ENCODE results near the gene TMEM92. TPM values are rescaled to one million over a fixed set of nuclear protein-coding genes. Genes with fewer than 3 reads are reported as not detected.
"Not testable (repeated sequence)": the region's sequence is repeated elsewhere in the genome, so short reads cannot be mapped to it uniquely, and the experiment has no call there.

Gene TMEM92
- polyA plus RNA-seq, 3 donors from 2014 or later, result not detected

GRCh38 chr17:50276588-50277356, 2.5 kb downstream of the TMEM92 start:
- Mint-ChIP-seq H3K27ac (no peak overlapping the region), H3K4me3 (no peak overlapping the region), H3K4me1 (peaks cover 5 to 8% of the 10 kb centered on the region in 2 donors), H3K36me3 (no peaks in the 10 kb centered on the region), H3K27me3 (ENCODE audit: low read depth in 3 of 3) (peaks cover 4 to 19% (median 14%) of the 10 kb centered on the region in 3 donors), H3K9me3 (no peaks in the 10 kb centered on the region)
- DNase-seq, result no peak

DNA sequence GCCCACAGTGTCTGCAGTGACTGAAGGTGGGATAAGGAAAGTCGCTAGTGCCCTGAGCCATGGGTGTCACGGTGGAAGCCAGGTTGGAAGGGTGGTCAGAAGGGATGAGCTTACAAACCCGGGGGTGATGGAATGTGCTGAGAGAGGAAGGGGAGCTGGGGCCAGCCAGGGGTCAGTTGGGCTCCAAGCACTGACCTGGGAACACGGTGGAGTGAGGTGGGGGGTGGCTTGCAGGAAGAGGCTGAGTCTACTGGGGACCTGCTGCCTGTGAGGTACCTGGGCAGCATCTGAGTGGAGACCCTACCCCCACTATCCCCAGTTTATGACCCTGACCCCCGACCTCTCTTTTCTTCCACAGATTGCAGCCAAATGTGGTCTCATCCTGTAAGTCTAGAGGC, 3.1 kb downstream of the TMEM92 start:
- no peaks in the 10 kb centered on the region for H3K9me3 Mint-ChIP-seq
- DNase-seq, result no peak
- no peak overlapping the region for H3K27ac Mint-ChIP-seq
- no peaks in the 10 kb centered on the region for H3K36me3 Mint-ChIP-seq
- peaks cover 5 to 7% of the 10 kb centered on the region in 2 donors for H3K4me1 Mint-ChIP-seq
- H3K4me3 Mint-ChIP-seq, result no peak overlapping the region
- H3K27me3 Mint-ChIP-seq (ENCODE audit: low read depth in 3 of 3), result peaks cover 4 to 16% (median 10%) of the 10 kb centered on the region in 3 donors

GRCh38 chr17:50278526-50279180, 4.4 kb downstream of the TMEM92 start:
- H3K36me3 Mint-ChIP-seq, result no peaks in the 10 kb centered on the region
- no peaks in the 10 kb centered on the region for H3K4me1 Mint-ChIP-seq
- H3K27ac Mint-ChIP-seq, result no peak overlapping the region
- peaks cover 6 to 13% (median 12%) of the 10 kb centered on the region in 3 donors for H3K27me3 Mint-ChIP-seq (ENCODE audit: low read depth in 3 of 3)
- no peak overlapping the region for H3K4me3 Mint-ChIP-seq
- no peaks in the 10 kb centered on the region for H3K9me3 Mint-ChIP-seq
- no peak for DNase-seq

DNA sequence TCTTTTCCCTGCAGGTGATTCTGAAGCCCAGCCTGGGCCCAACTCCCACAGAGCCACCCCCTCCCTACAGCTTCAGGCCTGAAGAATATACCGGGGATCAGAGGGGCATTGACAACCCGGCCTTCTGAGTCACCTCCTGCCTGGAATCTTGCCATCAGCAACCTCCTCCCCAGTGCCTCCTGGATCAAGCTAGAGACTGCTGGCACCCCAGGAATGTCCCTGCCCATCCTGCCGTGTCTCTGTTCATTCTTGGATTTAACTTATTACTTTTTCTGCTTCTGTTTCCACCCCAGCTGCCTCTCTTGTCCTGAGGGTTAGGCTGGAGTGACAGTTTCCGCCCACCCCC, 4.9 kb downstream of the TMEM92 start:
- no peak overlapping the region for H3K27ac Mint-ChIP-seq
- H3K9me3 Mint-ChIP-seq, result no peaks in the 10 kb centered on the region
- H3K4me3 Mint-ChIP-seq, result no peak overlapping the region
- H3K36me3 Mint-ChIP-seq, result no peaks in the 10 kb centered on the region
- DNase-seq, result no peak
- peaks cover 6 to 13% (median 12%) of the 10 kb centered on the region in 3 donors for H3K27me3 Mint-ChIP-seq (ENCODE audit: low read depth in 3 of 3)
- no peaks in the 10 kb centered on the region for H3K4me1 Mint-ChIP-seq

DNA sequence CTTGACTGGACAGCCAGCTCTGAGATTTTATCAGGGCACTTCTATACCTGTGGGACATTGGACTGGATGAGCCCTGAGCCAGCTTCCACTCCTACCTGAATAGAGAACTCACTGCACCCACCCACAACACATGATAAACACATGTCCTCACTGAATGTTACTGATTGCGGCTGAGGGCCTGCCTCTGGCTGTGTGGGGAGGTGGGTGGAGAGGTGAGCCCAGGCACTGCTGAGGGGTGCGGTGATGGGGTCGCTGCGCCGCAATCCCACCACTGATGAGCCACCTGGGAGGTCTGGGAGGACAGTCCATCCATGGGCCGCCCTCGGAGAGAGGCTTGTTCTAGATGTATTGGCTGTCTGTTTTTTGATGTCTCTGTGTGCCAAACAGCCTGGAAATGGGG, 5.4 kb downstream of the TMEM92 start:
- no peaks in the 10 kb centered on the region for H3K4me1 Mint-ChIP-seq
- no peak overlapping the region for H3K4me3 Mint-ChIP-seq
- peaks cover 4 to 13% (median 12%) of the 10 kb centered on the region in 3 donors for H3K27me3 Mint-ChIP-seq (ENCODE audit: low read depth in 3 of 3)
- no peak overlapping the region for H3K27ac Mint-ChIP-seq
- no peaks in the 10 kb centered on the region for H3K9me3 Mint-ChIP-seq
- no peaks in the 10 kb centered on the region for H3K36me3 Mint-ChIP-seq
- DNase-seq, result no peak

- Mint-ChIP-seq H3K36me3 (no peaks in the 10 kb centered on the region), H3K27me3 (ENCODE audit: low read depth in 3 of 3) (peaks cover 6 to 12% (median 11%) of the 10 kb centered on the region in 3 donors), H3K4me3 (no peak overlapping the region), H3K27ac (no peak overlapping the region), H3K4me1 (no peaks in the 10 kb centered on the region), H3K9me3 (no peaks in the 10 kb centered on the region)
- DNase-seq, result no peak
These were observed 5.8 kb downstream of the TMEM92 start for GRCh38 chr17:50280068-50280467.

DNA sequence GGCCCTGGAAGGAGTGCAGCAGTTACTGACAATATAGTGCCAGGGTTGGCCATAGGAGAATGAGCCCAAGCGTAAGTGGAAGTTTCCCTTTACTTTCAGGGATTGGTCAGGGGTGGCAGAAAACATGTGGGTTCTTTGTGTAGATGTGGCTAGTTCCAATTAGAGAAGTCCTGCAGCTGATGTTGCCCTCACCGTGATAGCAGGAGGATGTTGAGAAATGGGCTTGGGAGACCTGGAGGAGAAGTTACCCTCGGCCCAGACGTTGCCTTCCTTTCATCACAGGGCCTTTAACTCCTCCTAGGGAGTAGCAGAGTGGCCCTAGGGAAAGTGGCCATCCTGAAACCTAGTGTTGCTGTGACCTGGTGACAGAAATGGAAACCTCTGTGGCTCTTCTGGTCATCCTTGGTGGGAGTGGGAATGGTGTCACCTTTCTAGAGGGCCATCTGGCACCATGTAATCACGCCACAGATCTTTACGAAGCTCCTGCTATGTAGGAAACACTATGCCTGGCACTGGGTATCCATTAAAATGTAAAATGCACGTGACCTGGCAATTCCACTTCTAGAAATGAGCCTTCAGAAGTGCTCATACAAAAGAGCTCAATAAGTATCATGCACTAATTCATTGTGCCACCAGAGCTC, 6.7 kb downstream of the TMEM92 start:
- Mint-ChIP-seq H3K27me3 (ENCODE audit: low read depth in 3 of 3) (peaks cover 6 to 12% (median 10%) of the 10 kb centered on the region in 3 donors), H3K36me3 (no peaks in the 10 kb centered on the region), H3K4me3 (no peak overlapping the region), H3K27ac (no peak overlapping the region), H3K4me1 (no peaks in the 10 kb centered on the region), H3K9me3 (no peaks in the 10 kb centered on the region)
- no peak for DNase-seq

DNA sequence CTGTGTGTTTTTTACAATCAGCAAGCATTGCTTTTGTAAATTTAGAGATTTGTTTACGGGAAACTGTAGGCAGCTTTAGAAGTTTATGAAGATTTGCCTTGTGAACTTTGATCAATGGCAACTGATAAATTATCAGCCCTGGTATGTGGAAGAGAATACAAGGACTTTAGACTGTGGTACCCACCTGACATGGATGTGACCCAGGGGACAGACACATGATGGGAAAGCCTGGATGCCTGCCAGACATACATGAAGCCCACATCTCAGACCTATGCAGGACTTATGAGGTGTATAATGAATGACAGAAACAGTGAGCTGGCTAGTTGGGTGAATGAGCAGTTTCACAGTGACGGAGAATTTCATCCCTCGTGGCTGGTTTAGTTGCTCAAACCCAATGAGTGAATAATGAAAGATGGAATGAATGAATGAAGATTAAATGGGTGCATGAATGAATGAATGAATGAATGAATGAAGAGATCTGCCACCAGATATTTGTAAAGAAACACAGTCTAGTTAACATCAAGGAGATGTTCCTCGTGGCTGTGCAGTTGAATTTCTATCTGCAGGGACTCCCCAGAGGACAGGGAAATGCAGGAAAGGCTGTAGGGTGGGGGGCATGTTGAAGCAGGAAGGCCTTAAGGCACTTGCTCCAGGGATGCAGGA, 7.6 kb downstream of the TMEM92 start:
- DNase-seq, result no peak
- no peaks in the 10 kb centered on the region for H3K4me1 Mint-ChIP-seq
- H3K27ac Mint-ChIP-seq, result no peak overlapping the region
- peaks cover 7 to 11% (median 11%) of the 10 kb centered on the region in 3 donors for H3K27me3 Mint-ChIP-seq (ENCODE audit: low read depth in 3 of 3)
- H3K9me3 Mint-ChIP-seq, result no peaks in the 10 kb centered on the region
- H3K36me3 Mint-ChIP-seq, result no peaks in the 10 kb centered on the region
- H3K4me3 Mint-ChIP-seq, result no peak overlapping the region

GRCh38 chr17:50283246-50283645, 9.0 kb downstream of the TMEM92 start:
- Mint-ChIP-seq H3K9me3 (no peaks in the 10 kb centered on the region), H3K27ac (no peak overlapping the region), H3K27me3 (ENCODE audit: low read depth in 3 of 3) (peaks cover 6 to 11% (median 9%) of the 10 kb centered on the region in 3 donors), H3K36me3 (no peaks in the 10 kb centered on the region), H3K4me1 (no peaks in the 10 kb centered on the region), H3K4me3 (no peak overlapping the region)
- no peak for DNase-seq

GRCh38 chr17:50283714-50284113, 9.4 kb downstream of the TMEM92 start:
- Mint-ChIP-seq H3K27me3 (ENCODE audit: low read depth in 3 of 3) (peaks cover 7 to 11% (median 9%) of the 10 kb centered on the region in 3 donors), H3K4me1 (no peaks in the 10 kb centered on the region), H3K4me3 (no peak overlapping the region), H3K27ac (no peak overlapping the region), H3K36me3 (no peaks in the 10 kb centered on the region), H3K9me3 (no peaks in the 10 kb centered on the region)
- no peak for DNase-seq

- no peaks in the 10 kb centered on the region for H3K9me3 Mint-ChIP-seq
- H3K4me3 Mint-ChIP-seq, result no peak overlapping the region
- peaks cover 4 to 18% (median 9%) of the 10 kb centered on the region in 3 donors for H3K27me3 Mint-ChIP-seq (ENCODE audit: low read depth in 3 of 3)
- H3K4me1 Mint-ChIP-seq, result no peaks in the 10 kb centered on the region
- H3K27ac Mint-ChIP-seq, result no peak overlapping the region
- H3K36me3 Mint-ChIP-seq, result no peaks in the 10 kb centered on the region
- DNase-seq, result no peak
These were observed 11.7 kb downstream of the TMEM92 start for GRCh38 chr17:50285941-50286340.

DNA sequence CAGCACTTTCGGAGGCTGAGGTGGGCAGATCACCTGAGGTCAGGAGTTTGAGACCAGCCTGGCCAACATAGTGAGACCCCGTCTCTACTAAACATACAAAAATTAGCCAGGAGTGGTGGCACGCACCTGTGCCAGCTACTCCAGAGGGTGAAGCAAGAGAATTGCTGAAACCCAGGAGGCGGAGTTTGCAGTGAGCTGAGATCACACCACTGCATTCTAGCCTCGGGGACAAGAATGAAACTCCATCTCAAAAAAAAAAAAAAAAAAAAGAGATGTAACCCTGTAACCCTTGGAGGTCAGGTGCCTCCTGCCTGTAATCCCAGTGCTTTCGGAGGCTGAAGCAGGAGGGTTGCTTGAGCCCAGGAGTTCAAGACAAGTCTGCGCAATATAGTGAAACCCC, 13.0 kb downstream of the TMEM92 start:
- not testable (repeated sequence) for H3K27ac Mint-ChIP-seq, H3K9me3 Mint-ChIP-seq, DNase-seq, H3K4me1 Mint-ChIP-seq, H3K4me3 Mint-ChIP-seq, H3K36me3 Mint-ChIP-seq
- peaks cover 4 to 18% (median 13%) of the 10 kb centered on the region in 3 donors for H3K27me3 Mint-ChIP-seq (ENCODE audit: low read depth in 3 of 3)

DNA sequence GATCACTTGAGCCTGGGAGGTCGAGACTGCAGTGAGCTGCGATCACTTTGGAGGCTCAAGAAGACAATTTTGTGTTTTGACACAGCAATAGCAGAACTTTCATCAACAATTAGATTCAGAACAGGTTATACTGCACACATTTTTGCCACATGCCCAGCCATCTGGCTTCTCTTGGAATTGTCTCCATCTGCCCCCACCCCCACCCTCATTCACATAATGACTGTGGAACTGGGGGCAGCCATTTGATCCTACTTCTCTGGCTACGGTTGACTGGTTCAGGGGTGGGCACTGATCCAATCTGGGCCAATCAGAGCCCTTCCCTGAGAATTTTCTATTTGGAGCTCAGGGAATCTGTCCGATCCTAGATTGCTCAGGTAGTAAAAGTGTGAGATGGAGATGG, 14.0 kb downstream of the TMEM92 start:
- H3K4me3 Mint-ChIP-seq, result no peak overlapping the region
- H3K27me3 Mint-ChIP-seq (ENCODE audit: low read depth in 3 of 3), result peaks cover 2 to 17% (median 10%) of the 10 kb centered on the region in 3 donors
- H3K27ac Mint-ChIP-seq, result no peak overlapping the region
- no peak for DNase-seq
- H3K9me3 Mint-ChIP-seq, result no peaks in the 10 kb centered on the region
- no peaks in the 10 kb centered on the region for H3K36me3 Mint-ChIP-seq
- peaks cover 0 to 5% of the 10 kb centered on the region in 2 donors for H3K4me1 Mint-ChIP-seq

- Mint-ChIP-seq H3K9me3 (no peaks in the 10 kb centered on the region), H3K36me3 (no peaks in the 10 kb centered on the region), H3K27ac (no peak overlapping the region), H3K4me1 (peaks cover 0 to 5% of the 10 kb centered on the region in 2 donors), H3K4me3 (no peak overlapping the region), H3K27me3 (ENCODE audit: low read depth in 3 of 3) (peaks cover 2 to 15% (median 13%) of the 10 kb centered on the region in 3 donors)
- DNase-seq, result no peak
These were observed 15.0 kb downstream of the TMEM92 start for GRCh38 chr17:50289278-50289677.
